Calu3 (cell line): Measurements from ENCODE around the gene HNRNPA0. TPM values are rescaled to one million over a fixed set of nuclear protein-coding genes. Genes with fewer than 3 reads are reported as not detected.
"Not testable (repeated sequence)": the region's sequence is repeated elsewhere in the genome, so short reads cannot be mapped to it uniquely, and the experiment has no call there.

Experiments
- BruUV-seq: library from RNA; stranded (reverse); fragments of 400-500 nt; replicated peaks from 2 replicates; lab custom pipeline; 2021; lab: Mats Ljungman, UMichigan
- CTCF ChIA-PET: fragments of 300-600 bp; sonication (Branson Sonifier 250); formaldehyde crosslinking; loops from one replicate; lab custom pipeline; 2022; ENCODE audit warnings: antibody characterized with exemption; lab: Charles Lee
- DNase-seq: peaks from one replicate; pipeline ENCODE4 v3.0.0; 2022
- H3K27ac Mint-ChIP-seq: one replicate; pipeline ENCODE4 v1.8.0; 2022; ENCODE audit warnings: mixed read lengths; ENCODE audit not compliant: unreplicated experiment
- H3K27me3 Mint-ChIP-seq: one replicate; pipeline ENCODE4 v1.8.0; 2022; ENCODE audit warnings: mixed read lengths; ENCODE audit not compliant: unreplicated experiment
- H3K36me3 Mint-ChIP-seq: one replicate; pipeline ENCODE4 v1.8.0; 2022; ENCODE audit warnings: mild to moderate bottlenecking, moderate library complexity, mixed read lengths; ENCODE audit not compliant: insufficient read depth, unreplicated experiment
- H3K4me1 Mint-ChIP-seq: one replicate; pipeline ENCODE4 v1.8.0; 2022; ENCODE audit warnings: mild to moderate bottlenecking, low read depth, mixed read lengths; ENCODE audit not compliant: unreplicated experiment
- H3K4me3 Mint-ChIP-seq: one replicate; pipeline ENCODE4 v1.8.0; 2022; ENCODE audit warnings: mild to moderate bottlenecking, low read depth, moderate library complexity, mixed read lengths; ENCODE audit not compliant: unreplicated experiment
- H3K9me3 Mint-ChIP-seq: one replicate; pipeline ENCODE4 v1.8.0; 2022; ENCODE audit warnings: low read depth, mixed read lengths; ENCODE audit not compliant: unreplicated experiment
- intact Hi-C: fragments of 100-400 bp; cut with micrococcal nuclease; formaldehyde crosslinking; loops from one replicate; pipeline ENCODE4 v1.10.0; 2022; ENCODE audit not compliant: unreplicated experiment
- total RNA-seq: library from RNA; stranded (reverse); gene quantifications from 2 replicates; pipeline ENCODE4 v1.2.3, GENCODE V29; 2022
- TF ChIP-seq, protein P1 (sequence below): fragments of 200-600 bp; IDR thresholded peaks from one replicate; pipeline ENCODE4 v1.8.0; 2022; ENCODE audit warnings: antibody characterized with exemption; ENCODE audit not compliant: unreplicated experiment

Gene HNRNPA0
- total RNA-seq, 1 experiment from 2014 or later = 42.3 TPM

DNA sequence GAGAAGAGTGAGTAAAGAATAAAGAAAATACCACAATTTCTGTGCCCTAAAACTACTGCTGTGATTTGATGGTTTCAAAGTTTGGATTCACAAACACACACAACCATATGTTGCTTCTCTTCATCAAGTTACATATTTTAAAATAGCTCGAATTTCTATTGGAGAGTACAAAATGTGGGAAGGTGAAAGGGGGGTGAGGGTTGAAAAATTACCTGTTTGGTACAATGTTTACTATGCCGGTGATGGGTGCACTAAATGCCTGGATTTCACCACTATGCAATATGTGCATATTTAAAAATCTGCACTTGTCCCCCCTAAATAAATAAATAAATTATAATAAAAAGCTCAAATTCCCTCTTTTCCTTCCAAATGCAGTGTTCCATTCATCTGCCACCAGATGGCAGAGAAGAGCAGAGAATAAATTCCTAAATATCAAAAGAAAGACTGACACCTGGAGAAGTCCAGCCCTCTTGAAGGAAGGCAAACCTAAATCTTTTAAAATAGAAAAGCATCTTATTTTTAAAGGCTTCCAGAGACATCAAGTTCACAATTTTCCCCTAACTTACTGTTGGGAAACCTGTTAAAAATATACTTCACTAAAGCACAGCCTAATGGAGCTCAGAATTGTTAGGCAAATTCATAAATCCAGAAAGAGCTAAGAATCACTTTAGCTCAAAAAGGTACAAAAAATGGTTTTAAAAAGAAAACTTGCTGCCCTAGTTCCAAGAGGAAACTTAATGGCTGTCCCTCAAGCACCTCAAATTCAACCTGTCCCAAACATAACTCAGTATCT, 24.8 kb upstream of the HNRNPA0 start:
- Mint-ChIP-seq H3K27ac (no peak overlapping the region), H3K4me3 (no peak overlapping the region), H3K4me1 (peaks cover 9% of the 10 kb centered on the region), H3K36me3 (no peaks in the 10 kb centered on the region), H3K9me3 (peaks cover under 1% of the 10 kb centered on the region), H3K27me3 (peaks cover 5% of the 10 kb centered on the region)
- TF ChIP-seq, protein P1, sequence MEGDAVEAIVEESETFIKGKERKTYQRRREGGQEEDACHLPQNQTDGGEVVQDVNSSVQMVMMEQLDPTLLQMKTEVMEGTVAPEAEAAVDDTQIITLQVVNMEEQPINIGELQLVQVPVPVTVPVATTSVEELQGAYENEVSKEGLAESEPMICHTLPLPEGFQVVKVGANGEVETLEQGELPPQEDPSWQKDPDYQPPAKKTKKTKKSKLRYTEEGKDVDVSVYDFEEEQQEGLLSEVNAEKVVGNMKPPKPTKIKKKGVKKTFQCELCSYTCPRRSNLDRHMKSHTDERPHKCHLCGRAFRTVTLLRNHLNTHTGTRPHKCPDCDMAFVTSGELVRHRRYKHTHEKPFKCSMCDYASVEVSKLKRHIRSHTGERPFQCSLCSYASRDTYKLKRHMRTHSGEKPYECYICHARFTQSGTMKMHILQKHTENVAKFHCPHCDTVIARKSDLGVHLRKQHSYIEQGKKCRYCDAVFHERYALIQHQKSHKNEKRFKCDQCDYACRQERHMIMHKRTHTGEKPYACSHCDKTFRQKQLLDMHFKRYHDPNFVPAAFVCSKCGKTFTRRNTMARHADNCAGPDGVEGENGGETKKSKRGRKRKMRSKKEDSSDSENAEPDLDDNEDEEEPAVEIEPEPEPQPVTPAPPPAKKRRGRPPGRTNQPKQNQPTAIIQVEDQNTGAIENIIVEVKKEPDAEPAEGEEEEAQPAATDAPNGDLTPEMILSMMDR = peak; percentile 61
- CTCF ChIA-PET = interaction anchor here (0.6 to 2.0 kb wide), 21 partner anchors 15 to 355 kb away, joined by 3 to 24 read pairs (median 4); partner anchors contain the start of gene PKD2L2
- no TSS peak for BruUV-seq
- peak; percentile 37 for DNase-seq
- intact Hi-C loops = loop anchor here (1.0 to 10.0 kb wide), 2 partner anchors 43 to 286 kb away; no protein-coding TSS in a partner anchor

DNA sequence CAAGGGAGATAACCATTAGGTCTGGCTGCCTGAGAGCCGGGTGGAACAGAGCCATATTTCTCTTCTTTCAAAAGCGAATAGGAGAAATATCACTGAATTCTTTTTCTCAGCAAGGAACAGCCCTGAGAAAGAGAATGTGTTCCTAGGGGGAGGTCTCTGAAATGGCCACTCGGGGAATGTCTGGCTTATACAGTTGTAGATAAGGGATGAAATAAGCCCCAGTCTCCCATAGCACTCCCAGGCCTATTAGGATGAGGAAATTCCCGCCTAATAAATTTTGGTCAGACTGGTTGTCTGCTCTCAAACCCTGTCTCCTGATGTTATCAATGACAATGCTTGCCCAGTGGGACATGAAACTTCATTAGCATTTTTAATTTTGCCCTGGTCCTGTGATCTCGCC, 13.8 kb upstream of the HNRNPA0 start:
- BruUV-seq, H3K36me3 Mint-ChIP-seq, DNase-seq, H3K27me3 Mint-ChIP-seq, CTCF ChIA-PET, H3K4me1 Mint-ChIP-seq, H3K9me3 Mint-ChIP-seq, intact Hi-C loops, H3K4me3 Mint-ChIP-seq, H3K27ac Mint-ChIP-seq: not testable (repeated sequence)

DNA sequence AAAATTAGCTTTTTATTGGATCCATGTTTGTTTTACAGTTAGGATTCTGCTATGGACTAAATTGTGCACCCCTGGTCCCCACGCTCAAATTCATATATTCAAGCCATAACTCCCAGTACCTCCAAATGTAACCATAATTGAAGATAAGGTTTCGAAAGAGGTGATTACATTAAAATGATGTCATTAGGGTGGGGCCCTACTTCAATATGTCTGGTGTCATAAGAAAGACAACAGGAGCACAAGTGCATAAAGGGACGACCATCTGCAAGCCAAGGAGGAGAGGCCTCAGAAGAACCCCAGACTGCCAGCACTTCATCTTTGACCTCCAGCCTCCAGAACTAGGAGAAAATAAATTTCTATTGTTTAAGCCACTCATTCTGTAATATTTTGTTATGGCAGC, 7.4 kb upstream of the HNRNPA0 start:
- no peaks in the 10 kb centered on the region for H3K27me3 Mint-ChIP-seq
- peak overlapping the region; percentile 28 for H3K27ac Mint-ChIP-seq
- intact Hi-C loops = no loop called here
- DNase-seq = no peak
- H3K4me3 Mint-ChIP-seq = no peak overlapping the region
- peaks cover 44% of the 10 kb centered on the region for H3K4me1 Mint-ChIP-seq
- H3K9me3 Mint-ChIP-seq = no peaks in the 10 kb centered on the region
- peaks cover 14% of the 10 kb centered on the region for H3K36me3 Mint-ChIP-seq
- no TSS peak for BruUV-seq
- CTCF ChIA-PET = interaction anchor here (0.6 to 2.0 kb wide), 2 partner anchors 17 to 553 kb away, joined by 4 to 7 read pairs; no protein-coding TSS in a partner anchor
- TF ChIP-seq, protein P1 = no peak

DNA sequence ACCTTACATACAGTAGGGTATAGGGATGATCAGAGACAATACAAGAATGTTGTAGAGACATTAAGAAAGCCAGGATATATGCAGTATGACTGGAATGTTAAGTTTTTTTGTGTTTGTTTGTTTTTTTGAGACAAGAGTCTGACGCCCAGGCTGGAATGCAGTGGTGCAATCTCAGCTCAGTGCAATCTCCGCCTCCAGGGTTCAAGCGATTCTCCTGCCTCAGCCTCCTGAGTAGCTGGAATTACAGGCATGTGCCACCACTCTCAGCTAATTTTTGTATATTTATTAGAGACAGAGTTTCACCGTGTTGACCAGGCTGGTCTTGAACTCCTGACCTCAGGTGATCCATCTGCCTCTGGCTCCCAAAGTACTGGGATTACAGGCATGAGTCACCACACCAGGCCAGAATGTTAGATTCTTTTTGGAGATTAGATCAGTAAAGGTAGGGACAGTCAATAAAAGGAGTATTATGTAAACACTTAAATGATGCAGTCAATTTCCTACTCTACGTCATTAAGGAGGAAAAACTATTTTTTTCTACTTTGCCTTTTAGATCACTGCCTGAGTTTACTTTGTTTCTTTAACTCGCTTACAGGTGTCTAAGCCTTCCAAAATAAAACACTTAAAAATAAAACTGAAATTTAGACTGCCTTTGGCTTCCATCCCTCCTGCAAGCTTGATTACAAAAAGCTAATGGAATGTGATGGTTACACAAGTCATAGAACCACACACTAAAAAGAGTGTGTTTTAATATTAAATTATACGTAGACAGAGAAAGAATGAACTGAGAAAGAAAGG, 6.8 kb upstream of the HNRNPA0 start:
- TF ChIP-seq, protein P1 = no peak
- intact Hi-C loops = no loop called here
- peak overlapping the region; percentile 28 for H3K27ac Mint-ChIP-seq

More for the DNA sequence above, 6.8 kb upstream of the HNRNPA0 start:
- CTCF ChIA-PET = interaction anchor here (0.6 to 2.0 kb wide), 2 partner anchors 18 to 553 kb away, joined by 4 to 7 read pairs; no protein-coding TSS in a partner anchor
- Mint-ChIP-seq H3K4me1 (peaks cover 50% of the 10 kb centered on the region), H3K27me3 (no peaks in the 10 kb centered on the region), H3K4me3 (no peak overlapping the region), H3K36me3 (peaks cover 20% of the 10 kb centered on the region), H3K9me3 (no peaks in the 10 kb centered on the region)
- peak; percentile 41 for DNase-seq
- BruUV-seq = no TSS peak
